Activated CD4-positive, alpha-beta T cell treated with anti-CD3 and anti-CD28 coated beads, Interleukin-2, amount 10 ng/mL, durations not matched to agents 7 days and 5 days (primary cell): ENCODE data around the gene ESRRA. TPM values are rescaled to one million over a fixed set of nuclear protein-coding genes. Genes with fewer than 3 reads are reported as not detected.

ENCODE experiments used
- CTCF ChIA-PET: fragments of 350-600 bp; sonication (Branson Sonifier 250); formaldehyde crosslinking; loops from one replicate; lab custom pipeline; 2021; ENCODE audit warnings: antibody characterized with exemption; lab: Charles Lee
- POLR2A ChIA-PET: fragments of 350-600 bp; sonication (Branson Sonifier 250); formaldehyde crosslinking; loops from one replicate; lab custom pipeline; 2021; ENCODE audit warnings: antibody characterized with exemption; lab: Charles Lee
- DNase-seq: peaks from one replicate; pipeline ENCODE4 v3.0.0-alpha.2; 2020
- H3K27ac Mint-ChIP-seq: one replicate; pipeline ENCODE4 v1.8.0; 2021; ENCODE audit warnings: mild to moderate bottlenecking, moderate library complexity, mixed read lengths
- H3K27me3 Mint-ChIP-seq: one replicate; pipeline ENCODE4 v1.8.0; 2021; ENCODE audit warnings: mixed read lengths
- H3K36me3 Mint-ChIP-seq: one replicate; pipeline ENCODE4 v1.8.0; 2021; ENCODE audit warnings: low read depth, mixed read lengths
- H3K4me1 Mint-ChIP-seq: one replicate; pipeline ENCODE4 v1.8.0; 2021; ENCODE audit warnings: mixed read lengths
- H3K4me3 Mint-ChIP-seq: one replicate; pipeline ENCODE4 v1.8.0; 2021; ENCODE audit warnings: mild to moderate bottlenecking, moderate library complexity, mixed read lengths
- H3K9me3 Mint-ChIP-seq: one replicate; pipeline ENCODE4 v1.8.0; 2021; ENCODE audit warnings: mixed read lengths
- total RNA-seq, 2 experiments: library from RNA; stranded (reverse); gene quantifications; one replicate each; pipeline ENCODE4 v1.2.3, GENCODE V29; 2021

ESRRA gene
- total RNA-seq, 2 experiments from 2014 or later, result 24.8 to 32.0 TPM

- Mint-ChIP-seq H3K27me3 (no peaks in the 10 kb centered on the region), H3K4me3 (peak overlapping the region; percentile 44), H3K9me3 (no peaks in the 10 kb centered on the region), H3K27ac (no peak overlapping the region), H3K36me3 (peaks cover 21% of the 10 kb centered on the region), H3K4me1 (peaks cover 43% of the 10 kb centered on the region)
- DNase-seq, result no peak
- CTCF ChIA-PET, result interaction anchor here (0.7 to 3.5 kb wide), 12 partner anchors 8 to 400 kb away, joined by 3 to 29 read pairs (median 8); partner anchors contain the start of genes ESRRA, PRDX5, RPS6KA4 and TRMT112
- POLR2A ChIA-PET, result no interaction called here
Measured at GRCh38 chr11:64342869-64343745, 37.8 kb downstream of the ESRRA start.

GRCh38 chr11:64343767-64344559 is 38.6 kb downstream of the ESRRA start:
- peaks cover 19% of the 10 kb centered on the region for H3K36me3 Mint-ChIP-seq
- CTCF ChIA-PET, result interaction anchor here (0.7 to 3.5 kb wide), 7 partner anchors 9 to 91 kb away, joined by 3 to 29 read pairs (median 6); partner anchors contain the start of genes PRDX5 and TRMT112
- no peak for DNase-seq
- POLR2A ChIA-PET, result no interaction called here
- H3K4me3 Mint-ChIP-seq, result no peak overlapping the region
- no peak overlapping the region for H3K27ac Mint-ChIP-seq
- no peaks in the 10 kb centered on the region for H3K27me3 Mint-ChIP-seq
- H3K9me3 Mint-ChIP-seq, result no peaks in the 10 kb centered on the region
- H3K4me1 Mint-ChIP-seq, result peaks cover 36% of the 10 kb centered on the region

- Mint-ChIP-seq H3K9me3 (no peaks in the 10 kb centered on the region), H3K36me3 (peaks cover 21% of the 10 kb centered on the region), H3K4me1 (peaks cover 27% of the 10 kb centered on the region), H3K4me3 (no peak overlapping the region), H3K27ac (no peak overlapping the region), H3K27me3 (no peaks in the 10 kb centered on the region)
- no peak for DNase-seq
- CTCF ChIA-PET, result interaction anchor here (0.9 to 3.5 kb wide), 5 partner anchors 8 to 40 kb away, joined by 3 to 15 read pairs (median 6); partner anchors contain the start of genes PRDX5 and TRMT112
- POLR2A ChIA-PET, result no interaction called here
Measured at GRCh38 chr11:64344787-64345186, 39.5 kb downstream of the ESRRA start.

- no peak for DNase-seq
- Mint-ChIP-seq H3K36me3 (peaks cover 14% of the 10 kb centered on the region), H3K27ac (peak overlapping the region; percentile 61), H3K27me3 (no peaks in the 10 kb centered on the region), H3K4me1 (peaks cover 11% of the 10 kb centered on the region), H3K9me3 (no peaks in the 10 kb centered on the region), H3K4me3 (no peak overlapping the region)
- POLR2A ChIA-PET, result no interaction called here
- CTCF ChIA-PET, result interaction anchor here (1.2 to 4.1 kb wide), 3 partner anchors 10 to 16 kb away, joined by 3 to 17 read pairs (median 10); no protein-coding TSS in a partner anchor
Measured at GRCh38 chr11:64347193-64347867, 42.0 kb downstream of the ESRRA start.

GRCh38 chr11:64348383-64349024 is 43.2 kb downstream of the ESRRA start:
- Mint-ChIP-seq H3K9me3 (no peaks in the 10 kb centered on the region), H3K4me3 (no peak overlapping the region), H3K36me3 (peaks cover 12% of the 10 kb centered on the region), H3K27me3 (no peaks in the 10 kb centered on the region), H3K27ac (no peak overlapping the region), H3K4me1 (peaks cover 8% of the 10 kb centered on the region)
- POLR2A ChIA-PET, result no interaction called here
- CTCF ChIA-PET, result interaction anchor here (0.8 to 4.1 kb wide), 3 partner anchors 9 to 17 kb away, joined by 3 to 17 read pairs (median 3); partner anchors contain the start of gene RPS6KA4
- DNase-seq, result no peak

GRCh38 chr11:64349025-64349387 is 43.7 kb downstream of the ESRRA start:
- no peaks in the 10 kb centered on the region for H3K27me3 Mint-ChIP-seq
- no peak overlapping the region for H3K27ac Mint-ChIP-seq
- DNase-seq, result no peak
- H3K4me3 Mint-ChIP-seq, result no peak overlapping the region
- H3K4me1 Mint-ChIP-seq, result peaks cover 8% of the 10 kb centered on the region
- peaks cover 12% of the 10 kb centered on the region for H3K36me3 Mint-ChIP-seq
- no peaks in the 10 kb centered on the region for H3K9me3 Mint-ChIP-seq
- ChIA-PET POLR2A (no interaction called here), CTCF (interaction anchor here (0.8 to 4.1 kb wide), 2 partner anchors 8 to 10 kb away, joined by 3 to 17 read pairs; partner anchors contain the start of gene RPS6KA4)

GRCh38 chr11:64349404-64349803 is 44.1 kb downstream of the ESRRA start:
- H3K36me3 Mint-ChIP-seq, result peaks cover 12% of the 10 kb centered on the region
- no peaks in the 10 kb centered on the region for H3K27me3 Mint-ChIP-seq
- ChIA-PET POLR2A (no interaction called here), CTCF (interaction anchor here (0.8 to 2.1 kb wide), 3 partner anchors 10 to 28 kb away, joined by 3 to 8 read pairs (median 4); partner anchors contain the start of gene RPS6KA4)
- H3K9me3 Mint-ChIP-seq, result no peaks in the 10 kb centered on the region
- no peak overlapping the region for H3K4me3 Mint-ChIP-seq
- no peak overlapping the region for H3K27ac Mint-ChIP-seq
- no peak for DNase-seq
- peaks cover 8% of the 10 kb centered on the region for H3K4me1 Mint-ChIP-seq

- Mint-ChIP-seq H3K4me3 (no peak overlapping the region), H3K36me3 (peaks cover 9% of the 10 kb centered on the region), H3K9me3 (no peaks in the 10 kb centered on the region), H3K27ac (no peak overlapping the region), H3K27me3 (no peaks in the 10 kb centered on the region), H3K4me1 (peaks cover 7% of the 10 kb centered on the region)
- ChIA-PET POLR2A (no interaction called here), CTCF (interaction anchor here (0.6 to 2.1 kb wide), 4 partner anchors 9 to 536 kb away, joined by 3 to 8 read pairs (median 4); partner anchors contain the start of gene RPS6KA4)
- no peak for DNase-seq
Measured at GRCh38 chr11:64351136-64351631, 45.9 kb downstream of the ESRRA start.

GRCh38 chr11:64352099-64352994 is 47.0 kb downstream of the ESRRA start:
- peaks cover 12% of the 10 kb centered on the region for H3K4me1 Mint-ChIP-seq
- no peak overlapping the region for H3K4me3 Mint-ChIP-seq
- H3K27ac Mint-ChIP-seq, result no peak overlapping the region
- no peaks in the 10 kb centered on the region for H3K9me3 Mint-ChIP-seq
- peaks cover 7% of the 10 kb centered on the region for H3K36me3 Mint-ChIP-seq
- H3K27me3 Mint-ChIP-seq, result no peaks in the 10 kb centered on the region
- POLR2A ChIA-PET, result no interaction called here
- CTCF ChIA-PET, result interaction anchor here (1.0 to 1.3 kb wide), 3 partner anchors 8 to 47 kb away, joined by 3 to 4 read pairs (median 3); partner anchors contain the start of genes ESRRA, PRDX5 and TRMT112
- no peak for DNase-seq

GRCh38 chr11:64352995-64353714 is 47.8 kb downstream of the ESRRA start:
- no peaks in the 10 kb centered on the region for H3K9me3 Mint-ChIP-seq
- H3K4me3 Mint-ChIP-seq, result no peak overlapping the region
- no peak for DNase-seq
- peaks cover 21% of the 10 kb centered on the region for H3K4me1 Mint-ChIP-seq
- ChIA-PET CTCF (interaction anchor here (1.0 to 2.8 kb wide), 5 partner anchors 9 to 48 kb away, joined by 3 to 15 read pairs (median 4); partner anchors contain the start of genes ESRRA, PRDX5 and TRMT112), POLR2A (no interaction called here)
- H3K27ac Mint-ChIP-seq, result no peak overlapping the region
- peaks cover 7% of the 10 kb centered on the region for H3K36me3 Mint-ChIP-seq
- H3K27me3 Mint-ChIP-seq, result no peaks in the 10 kb centered on the region
